Renal cortical epithelial cell (primary cell): ENCODE measurements around the gene RBPJL. TPM values are rescaled to one million over a fixed set of nuclear protein-coding genes. Genes with fewer than 3 reads are reported as not detected.
A peak's percentile ranks its signal among the peaks of the same experiment; 100 is the strongest.

ENCODE experiments used
- DNase-seq: peaks from one replicate; pipeline ENCODE4 v3.0.0-alpha.2; 2011; ENCODE audit warnings: low read depth
- total RNA-seq: library from RNA; depleted of rRNA; stranded (reverse); fragments of >200 nt; gene quantifications from 2 replicates; pipeline ENCODE4 v1.2.3, GENCODE V29; 2014

The RBPJL gene
- total RNA-seq, 1 donor from 2014 or later = not detected

DNA sequence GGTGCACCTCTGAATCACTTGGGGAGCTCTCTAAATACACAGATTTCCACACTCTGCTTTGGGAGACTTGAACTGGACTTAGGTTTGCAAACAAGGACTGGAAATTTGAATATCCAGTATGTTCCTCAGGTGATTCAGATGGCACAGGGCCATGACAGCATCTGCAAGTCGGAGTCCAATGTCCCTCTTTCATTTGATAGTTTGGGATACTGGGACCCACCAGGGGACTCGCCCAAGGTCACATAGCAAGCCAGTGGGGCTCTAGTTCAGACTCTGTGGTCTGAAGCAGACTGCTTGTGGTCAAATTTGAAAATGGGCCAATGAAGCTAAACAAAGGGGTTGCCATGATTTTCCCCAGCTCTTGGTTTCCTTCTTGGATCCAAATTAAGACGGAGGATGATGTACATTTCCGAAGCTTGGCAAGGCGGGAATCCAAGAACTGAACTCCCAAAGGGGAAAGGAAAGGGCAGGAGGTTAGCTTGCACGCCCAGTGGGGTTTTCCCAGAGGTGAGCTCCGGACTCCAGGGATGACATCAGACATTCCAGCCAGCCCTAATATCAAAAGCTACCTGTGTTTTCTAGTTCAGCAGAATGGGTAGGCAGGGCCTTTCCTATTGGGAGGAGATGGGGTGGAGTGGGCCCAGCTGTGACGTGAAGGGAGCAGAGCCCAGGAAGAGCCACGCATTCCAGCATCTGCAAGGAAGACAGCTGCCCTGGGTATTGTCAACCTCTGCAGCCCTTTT, 52.9 kb downstream of the RBPJL start:
- DNase-seq = no peak

DNA sequence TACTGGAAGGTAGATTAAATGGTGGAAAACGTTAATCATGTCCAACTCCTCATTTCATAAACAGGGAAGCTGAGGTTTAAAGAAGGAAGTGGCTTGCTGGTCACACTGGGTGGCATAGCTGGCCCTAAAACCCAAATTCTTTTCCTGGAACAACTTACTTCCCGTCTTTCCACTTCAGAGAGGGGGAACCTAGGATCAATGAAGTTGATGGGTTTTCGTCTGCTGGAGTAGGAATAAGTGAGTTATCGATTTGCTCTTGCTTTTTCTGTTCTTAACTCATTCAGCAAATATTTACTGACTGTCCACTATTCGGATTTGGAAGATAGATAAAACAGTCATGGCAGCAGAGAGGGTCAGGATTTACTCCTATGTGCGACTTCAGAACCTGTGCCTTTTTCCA, 55.2 kb downstream of the RBPJL start:
- DNase-seq = no peak

DNA sequence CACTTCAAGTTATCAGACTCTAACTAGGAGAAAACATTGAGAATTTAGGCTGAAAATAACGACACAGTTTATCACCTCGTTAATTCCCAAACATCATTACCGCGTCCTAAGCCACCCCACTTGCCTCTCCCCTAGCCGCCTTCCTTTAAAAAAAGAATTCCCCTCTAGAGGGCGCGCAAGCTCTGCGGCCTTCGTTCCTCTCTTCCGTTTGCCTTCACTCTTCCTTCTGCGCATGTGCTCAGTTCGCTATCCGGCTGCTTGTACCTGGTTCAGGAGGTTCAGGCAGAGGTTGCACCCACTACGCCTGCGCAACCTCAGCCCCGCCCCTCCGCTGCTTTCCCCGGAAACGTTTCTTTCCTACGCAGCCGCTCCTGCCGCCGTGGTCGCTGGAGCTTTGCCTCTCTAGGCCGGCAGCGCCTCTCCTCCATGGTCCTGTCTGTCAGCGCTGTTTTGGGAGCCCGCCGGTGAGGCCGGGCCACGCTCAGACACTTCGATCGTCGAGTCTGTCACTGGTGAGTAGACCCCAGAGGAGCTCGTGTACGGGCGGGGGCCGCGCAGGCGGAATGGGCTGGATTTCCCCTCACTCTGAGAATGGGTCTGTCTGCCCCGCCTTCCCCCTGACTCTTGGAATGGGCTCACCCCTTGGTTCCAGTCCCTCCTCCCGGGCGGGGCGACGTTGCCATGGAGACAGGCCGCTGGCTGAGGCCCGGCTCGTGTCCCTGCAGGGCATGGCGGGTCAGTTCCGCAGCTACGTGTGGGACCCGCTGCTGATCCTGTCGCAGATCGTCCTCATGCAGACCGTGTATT, 56.4 kb downstream of the RBPJL start, which contains the start of gene SYS1:
Gene SYS1 (plus strand): TSS at position 353 of the 807 bp plus-strand sequence. CDS start 376 bp downstream, at position 729.
- DNase-seq = peak; percentile 96

DNA sequence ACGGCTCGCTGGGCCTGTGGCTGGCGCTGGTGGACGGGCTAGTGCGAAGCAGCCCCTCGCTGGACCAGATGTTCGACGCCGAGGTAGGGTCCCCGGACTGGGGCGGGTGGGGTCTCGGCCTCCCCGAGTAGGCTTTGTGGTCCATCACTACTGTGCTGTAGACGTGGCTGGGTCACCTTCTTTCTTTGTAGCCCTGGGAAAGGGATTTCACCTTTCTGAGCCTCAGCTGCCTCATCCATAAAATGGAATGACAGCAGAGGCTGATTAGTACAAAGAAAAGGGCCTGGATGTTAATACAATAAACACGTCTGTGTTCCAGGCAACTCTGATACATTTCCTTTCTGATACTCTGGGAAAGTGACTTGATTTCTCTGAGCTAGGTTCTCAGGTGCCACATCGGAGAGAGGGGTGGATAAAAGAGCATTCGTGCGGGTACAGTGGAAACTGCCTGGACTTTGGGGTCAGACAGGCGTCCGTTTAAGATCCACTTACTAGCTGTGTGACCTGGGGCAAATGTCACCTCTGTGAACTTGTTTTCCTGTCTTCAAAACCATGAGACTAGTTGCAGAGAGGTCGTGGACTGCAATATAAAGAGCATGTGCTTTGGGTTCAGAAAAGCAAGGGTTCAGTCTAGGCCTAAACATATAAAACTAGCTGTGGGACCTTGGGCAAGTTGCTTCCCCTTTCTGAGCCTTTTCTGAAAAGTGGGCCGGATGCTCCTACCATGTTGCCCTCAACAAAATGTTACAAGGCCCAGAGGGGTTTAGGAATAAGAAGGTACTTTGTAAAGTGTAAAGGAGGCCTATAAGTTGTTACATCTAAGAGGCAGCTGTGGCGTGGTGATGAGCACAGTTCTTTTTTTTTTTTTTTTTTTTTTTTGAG, 57.2 kb downstream of the RBPJL start:
- no peak for DNase-seq

DNA sequence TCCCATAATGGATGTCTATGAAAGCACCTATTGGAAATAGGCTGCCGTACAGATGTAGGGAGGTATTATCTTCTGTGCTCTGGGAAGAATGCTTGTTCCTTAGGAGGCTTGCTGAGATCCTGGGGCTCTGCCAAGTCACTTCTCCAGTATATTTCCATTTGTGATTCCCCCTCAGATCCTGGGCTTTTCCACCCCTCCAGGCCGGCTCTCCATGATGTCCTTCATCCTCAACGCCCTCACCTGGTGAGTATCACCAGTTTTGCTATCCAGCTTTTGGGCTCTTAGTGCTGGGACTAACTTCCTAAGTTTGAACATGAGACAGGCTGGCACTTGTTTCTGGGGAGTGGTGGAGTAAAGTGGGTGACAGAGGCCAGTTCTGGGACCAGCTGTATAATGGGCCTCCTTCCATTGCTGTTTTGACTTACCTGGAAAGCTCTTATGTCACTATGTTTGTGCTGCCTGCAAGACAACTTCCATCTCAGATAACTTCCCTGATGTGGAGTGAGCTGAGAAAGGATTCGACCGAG, 58.9 kb downstream of the RBPJL start:
- no peak for DNase-seq

DNA sequence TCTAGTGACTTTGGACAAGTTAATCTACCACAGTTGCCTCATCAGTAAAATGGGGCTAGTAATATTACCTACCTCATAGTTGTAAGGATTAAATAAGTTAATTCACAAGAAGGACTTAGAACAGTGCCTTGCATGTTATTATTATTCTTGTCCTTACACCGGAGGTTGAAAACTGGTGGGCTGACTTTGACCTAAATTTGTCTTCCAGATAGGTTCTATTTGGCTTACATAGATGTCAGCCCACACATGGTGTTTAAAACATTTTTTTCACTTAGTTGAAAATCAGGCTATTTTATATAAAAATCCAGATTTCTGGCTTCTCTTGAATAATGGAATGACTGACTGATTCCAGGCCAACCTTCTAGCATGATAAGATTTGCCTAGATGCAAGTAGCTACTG, 59.6 kb downstream of the RBPJL start:
- no peak for DNase-seq

DNA sequence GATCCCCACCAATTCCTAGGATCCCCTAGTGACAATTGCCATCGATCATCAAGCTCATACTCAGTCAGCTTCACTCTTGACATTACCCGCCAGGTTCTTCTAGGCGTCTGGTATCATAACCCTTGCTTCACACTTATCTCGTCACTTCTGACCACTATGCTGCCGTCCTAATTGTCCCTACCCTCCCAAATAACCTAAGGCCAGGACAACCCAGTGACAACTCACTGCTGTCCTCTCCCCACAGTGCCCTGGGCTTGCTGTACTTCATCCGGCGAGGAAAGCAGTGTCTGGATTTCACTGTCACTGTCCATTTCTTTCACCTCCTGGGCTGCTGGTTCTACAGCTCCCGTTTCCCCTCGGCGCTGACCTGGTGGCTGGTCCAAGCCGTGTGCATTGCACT, 60.0 kb downstream of the RBPJL start:
- DNase-seq = no peak

DNA sequence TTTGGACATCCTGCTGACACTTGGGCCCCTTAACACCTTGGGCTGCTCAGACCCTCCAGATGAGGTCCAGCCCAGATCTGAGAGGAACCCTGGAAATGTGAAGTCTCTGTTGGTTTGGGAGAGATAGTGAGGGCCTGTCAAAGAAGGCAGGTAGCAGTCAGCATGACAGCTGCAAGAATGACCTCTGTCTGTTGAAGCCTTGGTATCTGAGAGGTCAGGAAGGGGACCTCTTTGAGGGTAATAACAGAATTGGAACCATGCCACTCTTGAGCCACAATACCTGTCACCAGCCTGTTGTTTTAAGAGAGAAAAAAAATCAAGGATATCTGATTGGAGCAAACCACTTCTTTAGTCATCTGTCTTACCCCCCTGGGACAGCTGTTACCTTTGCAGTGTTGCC, 60.5 kb downstream of the RBPJL start:
- DNase-seq = no peak

Other genes starting within 250 kb of the RBPJL start
- gene KCNS1, start 205.7 kb upstream of the RBPJL start, total RNA-seq = 12.3 and 22.6 TPM in 2 replicates
- gene WFDC5, start 191.7 kb upstream of the RBPJL start, total RNA-seq = not detected in 2 replicates
- not detected in 2 replicates for gene WFDC12, start 182.4 kb upstream of the RBPJL start, total RNA-seq
- 0.55 TPM in 1 of 2 replicates, not detected in the other for gene PI3, start 131.9 kb upstream of the RBPJL start, total RNA-seq
- not detected in 2 replicates for gene SEMG1, start 99.8 kb upstream of the RBPJL start, total RNA-seq
- gene SEMG2, start 85.5 kb upstream of the RBPJL start, total RNA-seq = not detected in 2 replicates
- gene SLPI, start 52.3 kb upstream of the RBPJL start, total RNA-seq = 58.2 and 256 TPM in 2 replicates
- gene MATN4, start 1.5 kb downstream of the RBPJL start, total RNA-seq = not detected in 2 replicates
- gene SDC4, start 41.6 kb downstream of the RBPJL start, total RNA-seq = 500 and 534 TPM in 2 replicates
- gene SYS1, start 56.3 kb downstream of the RBPJL start, total RNA-seq = 23.6 and 41.0 TPM in 2 replicates
- not detected in 2 replicates for gene TP53TG5, start 71.5 kb downstream of the RBPJL start, total RNA-seq
- gene DBNDD2, start 101.4 kb downstream of the RBPJL start, total RNA-seq = 7.1 and 18.4 TPM in 2 replicates
- gene PIGT, start 109.3 kb downstream of the RBPJL start, total RNA-seq = 16.3 and 32.9 TPM in 2 replicates
- gene WFDC2, start 162.9 kb downstream of the RBPJL start, total RNA-seq = 1.6 and 25.0 TPM in 2 replicates
- gene SPINT3, start 208.8 kb downstream of the RBPJL start, total RNA-seq = not detected in 2 replicates
- not detected in 2 replicates for gene WFDC6, start 232.6 kb downstream of the RBPJL start, total RNA-seq
- not detected in 2 replicates for gene EPPIN, start 240.6 kb downstream of the RBPJL start, total RNA-seq